ENCODE data around the gene BAIAP2L1. TPM values are rescaled to one million over a fixed set of nuclear protein-coding genes. Genes with fewer than 3 reads are reported as not detected.

The BAIAP2L1 gene
- total RNA-seq, 4 donors from 2014 or later: 1.0 to 4.3 (median 2.1) TPM; not detected in 1

- H3K27me3 ChIP-seq: no peaks in the 10 kb centered on the region
- no peaks in the 10 kb centered on the region for H3K36me3 ChIP-seq
- intact Hi-C loops (cut with DNase I; ENCODE audit: low total_unique reads): no loop called here
- H3K9me3 ChIP-seq: no peaks in the 10 kb centered on the region
- H3K27ac ChIP-seq: no peak overlapping the region
- H3K4me3 ChIP-seq: no peak overlapping the region
- H3K4me1 ChIP-seq: no peaks in the 10 kb centered on the region
- TF ChIP-seq CTCF (IDR thresholded peaks at IDR 0.05) (no peak), POLR2A (IDR thresholded peaks at IDR 0.05) (no peak)
- no peak for DNase-seq
Measured at GRCh38 chr7:98338441-98338840, 62.4 kb downstream of the BAIAP2L1 start.

GRCh38 chr7:98335411-98335977 is 65.4 kb downstream of the BAIAP2L1 start:
- Histone ChIP-seq H3K4me1 (no peaks in the 10 kb centered on the region), H3K4me3 (no peak overlapping the region), H3K36me3 (no peaks in the 10 kb centered on the region), H3K9me3 (no peaks in the 10 kb centered on the region), H3K27ac (no peak overlapping the region), H3K27me3 (no peaks in the 10 kb centered on the region)
- no peak for TF ChIP-seq POLR2A (IDR thresholded peaks at IDR 0.05)
- no peak for TF ChIP-seq CTCF (IDR thresholded peaks at IDR 0.05)
- no peak for DNase-seq
- intact Hi-C loops (cut with DNase I; ENCODE audit: low total_unique reads): no loop called here

- Histone ChIP-seq H3K27ac (no peak overlapping the region), H3K4me3 (no peak overlapping the region), H3K36me3 (no peaks in the 10 kb centered on the region), H3K27me3 (no peaks in the 10 kb centered on the region), H3K9me3 (no peaks in the 10 kb centered on the region), H3K4me1 (no peaks in the 10 kb centered on the region)
- DNase-seq: no peak
- intact Hi-C loops (cut with DNase I; ENCODE audit: low total_unique reads): no loop called here
- TF ChIP-seq CTCF (IDR thresholded peaks at IDR 0.05): no peak
- TF ChIP-seq POLR2A (IDR thresholded peaks at IDR 0.05): no peak
Measured at GRCh38 chr7:98334081-98334480, 66.8 kb downstream of the BAIAP2L1 start.

GRCh38 chr7:98330926-98331529 is 69.9 kb downstream of the BAIAP2L1 start:
- TF ChIP-seq CTCF (IDR thresholded peaks at IDR 0.05): no peak
- no peak for TF ChIP-seq POLR2A (IDR thresholded peaks at IDR 0.05)
- H3K36me3 ChIP-seq: no peaks in the 10 kb centered on the region
- H3K4me3 ChIP-seq: no peak overlapping the region
- H3K27me3 ChIP-seq: no peaks in the 10 kb centered on the region
- no peak overlapping the region for H3K27ac ChIP-seq
- intact Hi-C loops (cut with DNase I; ENCODE audit: low total_unique reads): no loop called here
- no peaks in the 10 kb centered on the region for H3K4me1 ChIP-seq
- DNase-seq: no peak
- no peaks in the 10 kb centered on the region for H3K9me3 ChIP-seq

- intact Hi-C loops (cut with DNase I; ENCODE audit: low total_unique reads): no loop called here
- H3K27ac ChIP-seq: peak overlapping the region in 1 of 2 donors; percentile 58
- no peak for TF ChIP-seq CTCF (IDR thresholded peaks at IDR 0.05)
- TF ChIP-seq POLR2A (IDR thresholded peaks at IDR 0.05): no peak
- no peak overlapping the region for H3K4me3 ChIP-seq
- DNase-seq: no peak
- no peaks in the 10 kb centered on the region for H3K4me1 ChIP-seq
- no peaks in the 10 kb centered on the region for H3K27me3 ChIP-seq
- H3K36me3 ChIP-seq: no peaks in the 10 kb centered on the region
- H3K9me3 ChIP-seq: no peaks in the 10 kb centered on the region
Measured at GRCh38 chr7:98329791-98330373, 71.0 kb downstream of the BAIAP2L1 start.

All from uterus (tissue), 4 donors.